Measurements from ENCODE around the gene FBRS.

The FBRS gene

GRCh38 chr16:30710971-30711370 lies 52.7 kb downstream of the FBRS start:
- Mint-ChIP-seq H3K4me3 (no peak overlapping the region), H3K27ac (peak overlapping the region; percentile 52), H3K4me1 (peaks cover 18 to 35% of the 10 kb centered on the region in 2 donors), H3K27me3 (no peaks in the 10 kb centered on the region), H3K36me3 (peaks cover 68 to 75% of the 10 kb centered on the region in 2 donors), H3K9me3 (peaks cover 0 to 4% of the 10 kb centered on the region in 2 donors)
- DNase-seq (no peak), ATAC-seq (replicated peaks) (no peak)

DNA sequence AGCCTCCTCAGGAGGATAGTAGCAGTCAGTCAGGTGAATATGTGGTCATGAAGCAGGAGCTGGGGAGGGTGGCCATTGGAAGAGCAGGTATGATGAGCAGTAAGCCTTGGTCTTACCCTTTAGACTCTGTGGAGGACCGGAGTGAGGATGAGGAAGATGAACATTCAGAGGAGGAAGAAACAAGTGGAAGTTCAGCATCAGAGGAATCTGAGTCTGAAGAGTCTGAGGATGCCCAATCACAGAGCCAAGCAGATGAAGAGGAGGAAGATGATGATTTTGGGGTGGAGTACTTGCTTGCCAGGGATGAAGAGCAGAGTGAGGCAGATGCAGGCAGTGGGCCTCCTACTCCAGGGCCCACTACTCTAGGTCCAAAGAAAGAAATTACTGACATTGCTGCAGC lies 53.5 kb downstream of the FBRS start:
- no peak for DNase-seq
- H3K27ac Mint-ChIP-seq = no peak overlapping the region
- no peak for ATAC-seq (replicated peaks)
- H3K36me3 Mint-ChIP-seq = peaks cover 73 to 79% of the 10 kb centered on the region in 2 donors
- no peak overlapping the region for H3K4me3 Mint-ChIP-seq
- H3K4me1 Mint-ChIP-seq = peaks cover 23 to 43% of the 10 kb centered on the region in 2 donors
- H3K27me3 Mint-ChIP-seq = no peaks in the 10 kb centered on the region
- peaks cover 0 to 4% of the 10 kb centered on the region in 2 donors for H3K9me3 Mint-ChIP-seq

GRCh38 chr16:30715750-30716445 lies 57.7 kb downstream of the FBRS start:
- H3K4me3 Mint-ChIP-seq = peak overlapping the region; percentile 36 to 73
- ATAC-seq (replicated peaks) (peak; percentile 100), DNase-seq (peak; percentile 50)
- peak overlapping the region; percentile 81 for H3K27ac Mint-ChIP-seq
- peaks cover 29 to 54% of the 10 kb centered on the region in 2 donors for H3K4me1 Mint-ChIP-seq
- no peaks in the 10 kb centered on the region for H3K27me3 Mint-ChIP-seq
- peaks cover 65 to 66% of the 10 kb centered on the region in 2 donors for H3K36me3 Mint-ChIP-seq
- peaks cover 0 to 4% of the 10 kb centered on the region in 2 donors for H3K9me3 Mint-ChIP-seq

DNA sequence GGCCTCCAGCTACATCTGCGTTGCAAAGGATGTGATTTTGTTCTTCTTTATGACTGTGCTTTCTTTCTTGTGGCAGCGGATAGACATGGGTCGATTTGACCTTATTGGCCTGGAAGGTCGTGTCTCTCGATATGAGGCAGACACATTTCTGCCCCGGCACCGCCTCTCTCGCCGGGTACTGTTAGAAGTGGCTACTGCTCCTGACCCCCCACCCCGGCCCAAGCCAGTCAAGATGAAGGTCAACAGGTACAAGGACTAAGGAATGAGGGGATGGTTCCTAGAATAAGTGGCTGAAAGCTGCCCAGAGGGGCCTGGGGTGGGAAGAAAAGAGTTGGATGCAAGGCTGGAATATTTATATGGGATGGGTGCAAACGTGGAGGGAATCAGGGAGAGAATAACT lies 61.9 kb downstream of the FBRS start:
- no peaks in the 10 kb centered on the region for H3K27me3 Mint-ChIP-seq
- H3K9me3 Mint-ChIP-seq = no peaks in the 10 kb centered on the region
- ATAC-seq (replicated peaks) (no peak), DNase-seq (no peak)
- peaks cover 69 to 75% of the 10 kb centered on the region in 2 donors for H3K36me3 Mint-ChIP-seq
- H3K27ac Mint-ChIP-seq = no peak overlapping the region
- peaks cover 33 to 49% of the 10 kb centered on the region in 2 donors for H3K4me1 Mint-ChIP-seq
- no peak overlapping the region for H3K4me3 Mint-ChIP-seq

Data from stimulated activated naive B cell treated with anti-CD40 and anti-IgM and Interleukin-4, amounts not matched to agents 10 μg/mL and 1 μg/mL and 100 μg/mL, for 72 hours (primary cell).